ENCODE measurements around the gene RABGAP1L.
"Not testable (repeated sequence)": the region's sequence is repeated elsewhere in the genome, so short reads cannot be mapped to it uniquely, and the experiment has no call there.

Gene RABGAP1L
- total RNA-seq, result 42.4 to 89.9 (median 51.3) reads per million in 18 experiments

DNA sequence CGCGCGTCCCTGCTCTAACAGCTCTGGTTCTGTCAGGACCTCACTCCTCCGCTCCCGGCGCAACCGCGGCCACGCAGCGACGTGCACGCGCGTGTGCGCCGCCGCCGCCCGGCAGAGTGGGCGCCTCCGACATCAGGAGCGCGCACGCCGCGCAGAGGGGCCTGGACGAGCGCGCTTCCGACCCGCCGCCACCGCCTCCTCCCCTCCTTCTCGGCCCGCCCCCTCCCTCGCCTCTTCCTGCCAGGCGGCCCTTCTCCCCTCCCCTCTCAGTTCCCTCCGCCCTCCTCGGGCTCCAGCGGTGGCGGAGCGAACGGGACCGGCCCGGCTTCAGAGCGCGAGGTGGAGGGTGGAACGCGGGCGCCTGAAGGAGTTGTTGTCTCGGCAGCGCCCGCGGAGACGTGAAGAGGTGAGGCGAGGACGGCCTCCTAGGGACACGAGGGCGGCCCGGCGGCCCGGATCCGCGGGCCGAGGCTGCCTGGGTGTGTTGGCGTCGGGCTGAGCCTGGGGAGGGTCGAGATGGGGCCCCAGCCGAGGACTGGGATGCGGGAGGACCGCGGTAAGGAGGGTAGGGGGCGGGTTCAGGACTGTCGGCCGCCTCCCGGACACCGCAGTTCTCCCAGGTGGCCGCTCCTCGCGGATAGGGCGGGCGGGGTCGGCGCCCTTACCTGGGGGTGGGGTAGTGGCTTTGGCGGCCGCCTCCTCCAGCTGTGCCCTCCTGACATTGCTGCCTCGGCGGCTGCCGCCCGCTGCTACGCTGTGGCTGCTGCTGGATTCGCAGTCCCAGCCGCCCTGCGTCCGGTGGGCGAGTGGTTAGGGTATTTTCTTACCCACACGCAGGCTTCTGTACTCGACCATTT, at the start of gene RABGAP1L:
Gene RABGAP1L (plus strand): TSS at position 269 of the 857 bp plus-strand sequence.
- DNase-seq, result peak; percentile 93 to 95

DNA sequence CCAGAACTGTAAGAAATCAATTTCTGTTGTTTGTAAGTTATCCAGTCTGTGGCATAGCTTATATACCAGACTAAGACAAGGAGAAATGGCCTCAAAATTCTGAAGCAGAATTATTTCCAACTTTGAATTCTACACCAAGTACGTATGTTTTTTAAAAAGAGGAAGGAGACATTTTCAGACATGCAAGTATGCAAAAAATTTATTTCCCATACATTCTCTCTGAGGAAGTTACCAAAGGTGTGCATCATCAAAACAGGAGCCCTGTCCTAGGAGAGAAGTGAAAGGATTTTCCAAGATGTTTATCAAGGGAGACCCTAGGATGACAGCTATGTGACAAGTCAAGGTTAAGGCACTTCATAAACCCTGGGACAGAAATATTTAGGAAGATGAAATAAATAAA, 49.3 kb upstream of the RABGAP1L start:
- DNase-seq, result no peak

DNA sequence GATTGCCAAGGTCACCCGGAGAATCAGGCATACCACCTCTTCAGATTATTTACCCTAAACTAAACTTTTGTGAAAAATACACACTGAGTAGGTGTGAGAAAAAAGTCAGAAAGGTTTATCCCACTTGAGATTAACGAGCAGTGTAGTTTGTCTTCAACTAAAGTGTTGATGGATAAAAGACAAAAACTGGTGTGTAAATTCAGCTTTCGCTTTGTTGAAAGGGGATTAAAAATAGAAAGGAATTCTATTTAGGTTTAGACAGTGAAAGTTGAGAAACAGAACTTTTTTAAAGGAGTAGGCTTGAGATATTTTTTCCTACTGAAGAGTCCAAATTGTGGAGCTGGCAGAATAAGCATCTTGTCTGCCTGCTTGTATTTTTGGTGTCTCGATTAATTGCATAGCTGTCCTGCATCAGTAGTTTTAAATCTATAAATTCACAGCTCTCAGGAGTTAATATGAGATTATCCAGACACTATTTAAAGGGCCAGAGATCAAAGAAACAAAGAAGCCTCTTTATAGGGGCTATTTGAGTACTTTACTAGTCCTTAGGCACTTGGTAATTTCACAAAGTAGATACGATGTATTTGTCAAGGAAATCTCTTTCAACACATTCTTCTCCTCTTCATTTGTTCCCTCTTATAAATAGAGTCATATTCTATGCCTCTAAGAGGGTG, 46.7 kb upstream of the RABGAP1L start:
- no peak for DNase-seq

DNA sequence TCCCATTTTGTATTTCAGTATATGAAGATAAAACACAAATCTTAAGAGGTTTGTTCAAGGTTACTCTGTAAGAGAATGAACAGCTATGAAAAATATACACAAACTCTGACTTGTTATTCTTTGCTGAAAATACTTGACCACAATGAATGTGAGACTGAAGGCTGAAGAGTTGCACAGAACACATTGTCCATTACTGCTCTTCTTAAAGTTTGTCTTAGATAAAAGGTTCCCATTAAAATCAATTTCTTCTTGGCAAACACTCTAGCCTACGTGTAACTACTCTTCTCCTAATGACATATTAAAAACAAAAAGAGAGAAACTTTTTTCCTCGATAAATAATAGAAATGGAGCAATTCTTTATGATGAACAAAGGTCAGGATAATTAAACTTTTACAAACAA, 45.2 kb upstream of the RABGAP1L start:
- no peak for DNase-seq

DNA sequence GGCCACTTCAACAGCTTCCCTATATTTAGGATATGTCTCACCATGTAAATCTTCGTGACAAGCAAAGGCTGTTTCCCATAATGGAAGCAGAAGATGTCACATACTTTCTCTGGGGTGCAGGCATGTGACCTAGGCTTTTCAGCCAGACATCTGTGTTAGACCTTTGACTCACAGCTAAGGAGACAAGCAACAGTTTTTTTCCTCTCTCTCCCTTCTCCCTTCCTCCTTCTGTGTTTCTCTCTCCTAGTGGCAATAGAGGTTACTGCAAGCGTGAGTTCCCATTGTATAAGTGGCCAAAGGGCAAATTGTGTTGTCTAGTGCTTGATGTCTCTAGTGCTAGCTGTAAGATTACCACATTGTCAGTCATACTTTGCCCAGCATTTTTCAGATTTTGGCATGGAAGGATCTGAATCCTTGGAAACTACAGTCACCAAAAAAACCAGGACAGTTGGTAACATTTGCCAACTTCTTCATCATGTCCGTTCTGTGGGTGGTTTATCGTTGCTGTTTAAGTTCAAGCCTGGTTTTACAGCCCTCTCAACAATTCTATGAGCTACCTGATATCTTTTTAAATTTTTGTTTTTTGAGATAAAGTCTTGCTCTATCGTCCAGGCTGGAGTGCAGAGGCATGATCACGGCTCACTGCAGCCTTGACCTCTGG, 44.4 kb upstream of the RABGAP1L start:
- DNase-seq, result peak; percentile 51 to 84

DNA sequence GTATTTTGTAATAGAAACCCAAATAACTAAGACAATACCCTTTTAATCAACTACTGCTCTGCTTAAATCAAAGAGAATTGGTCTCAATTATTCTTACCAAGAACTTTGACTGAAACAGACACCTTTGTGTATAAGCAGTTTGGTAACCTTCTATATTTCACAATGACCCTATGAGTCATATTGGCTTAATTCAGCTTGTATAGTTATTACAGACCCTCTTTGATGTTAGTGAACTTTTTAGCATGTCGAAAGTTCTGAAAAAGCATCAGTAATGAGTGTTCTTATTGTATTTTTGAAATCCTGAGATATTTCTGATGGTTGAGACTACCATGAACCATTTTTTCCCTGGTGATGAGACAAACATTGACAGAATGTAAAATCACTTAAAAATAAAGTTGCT, 43.3 kb upstream of the RABGAP1L start:
- DNase-seq, result peak in 1 of 2 donors; percentile 28

DNA sequence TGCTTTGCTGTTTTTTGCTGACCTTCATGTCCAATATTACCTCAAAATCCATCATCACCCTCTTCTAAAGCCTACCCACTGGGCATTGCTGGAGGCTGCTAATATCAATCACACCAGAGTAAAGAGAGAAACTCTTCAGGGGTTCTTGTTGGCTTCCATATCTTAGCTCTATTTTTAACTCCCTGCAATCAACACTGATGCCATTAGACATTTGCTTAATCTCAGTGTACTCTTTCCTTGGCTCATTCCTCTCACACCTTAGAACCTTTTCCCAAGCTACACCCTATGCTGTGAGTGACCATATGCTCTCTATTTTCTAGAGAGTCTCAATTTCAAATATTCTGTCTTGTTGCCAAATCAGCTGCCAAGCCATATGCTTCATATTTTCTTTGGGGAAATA, 40.6 kb upstream of the RABGAP1L start:
- DNase-seq, result no peak

DNA sequence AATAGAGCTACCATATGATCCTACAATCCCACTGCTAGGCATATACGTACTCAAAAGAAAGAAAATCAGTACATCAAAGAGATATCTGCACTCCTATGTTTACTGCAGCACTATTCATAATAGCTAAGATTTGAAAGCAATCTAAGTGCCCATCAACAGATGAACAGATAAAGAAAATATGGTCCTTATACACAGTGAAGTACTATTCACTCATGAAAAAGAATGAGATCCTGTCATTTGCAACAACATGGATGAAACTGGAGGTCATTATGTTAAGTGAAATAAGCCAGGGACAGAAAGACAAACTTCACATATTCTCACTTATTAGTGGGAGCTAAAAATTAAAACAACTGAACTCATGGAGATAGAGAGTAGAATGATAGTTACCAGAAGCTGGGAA, 37.0 kb upstream of the RABGAP1L start:
- not testable (repeated sequence) for DNase-seq

DNA sequence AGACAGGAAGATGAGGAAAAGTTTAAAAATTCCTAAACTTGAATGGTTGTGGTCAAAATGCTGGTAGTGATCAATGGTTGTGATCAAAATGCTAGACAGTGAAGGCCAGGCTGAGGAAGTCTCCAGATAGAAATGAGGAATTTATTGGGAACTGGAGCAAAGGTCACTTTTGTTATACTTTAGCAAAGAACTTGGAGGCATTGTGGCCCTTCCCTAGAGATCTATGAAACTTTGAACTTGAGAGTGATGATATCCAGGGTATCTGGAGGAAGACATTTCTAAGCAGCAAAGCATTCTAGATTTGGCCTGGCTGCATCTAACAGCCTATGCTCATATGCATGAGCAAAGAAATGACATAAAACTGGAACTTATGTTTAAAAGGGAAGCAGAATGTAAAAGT, 35.5 kb upstream of the RABGAP1L start:
- DNase-seq, result no peak

DNA sequence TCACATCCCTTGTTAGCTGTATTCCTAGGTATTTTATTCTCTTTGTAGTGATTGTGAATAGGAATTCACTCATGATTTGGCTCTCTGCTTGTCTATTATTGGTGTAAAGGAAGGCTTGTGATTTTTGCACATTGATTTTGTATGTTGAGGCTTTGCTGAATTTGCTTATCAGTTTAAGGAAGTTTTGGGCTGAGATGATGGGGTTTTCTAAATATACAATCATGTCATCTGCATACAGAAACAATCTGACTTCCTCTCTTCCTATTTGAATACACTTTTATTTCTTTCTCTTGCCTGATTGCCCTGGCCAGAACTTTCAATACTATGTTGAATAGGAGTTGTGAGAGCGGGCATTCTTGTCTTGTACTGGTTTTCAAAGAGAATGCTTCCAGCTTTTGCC, 32.1 kb upstream of the RABGAP1L start:
- not testable (repeated sequence) for DNase-seq

DNA sequence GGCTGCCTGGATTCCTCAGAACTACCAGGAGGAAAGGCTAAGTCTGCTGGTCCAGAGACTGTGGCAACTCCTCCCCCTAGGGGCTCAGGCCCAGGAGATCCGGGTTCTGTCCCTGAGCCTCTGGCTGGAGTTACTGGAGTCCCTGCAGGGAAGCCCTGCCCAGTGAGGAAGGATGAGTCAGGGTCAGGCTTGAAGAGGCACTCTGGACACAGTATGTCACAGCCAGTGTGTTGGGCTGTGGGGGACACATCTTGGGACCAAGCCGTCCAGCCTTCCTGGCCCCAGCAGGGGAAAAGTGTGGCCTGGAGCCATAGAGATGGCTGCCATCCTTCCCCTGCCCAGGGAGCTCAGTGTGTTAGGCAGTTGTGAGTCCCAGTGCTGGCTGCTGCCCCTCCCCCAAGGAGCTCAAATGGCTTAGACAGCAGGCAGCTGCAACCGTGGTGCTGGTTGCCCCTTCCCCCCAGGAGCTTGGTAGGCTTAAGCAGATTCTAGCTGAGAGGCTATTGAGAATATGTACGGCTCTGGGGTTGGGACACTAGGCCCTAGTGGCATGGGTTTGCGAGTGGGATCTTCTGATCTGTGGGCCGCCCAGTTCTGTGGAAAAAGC, 28.2 kb upstream of the RABGAP1L start:
- no peak for DNase-seq

DNA sequence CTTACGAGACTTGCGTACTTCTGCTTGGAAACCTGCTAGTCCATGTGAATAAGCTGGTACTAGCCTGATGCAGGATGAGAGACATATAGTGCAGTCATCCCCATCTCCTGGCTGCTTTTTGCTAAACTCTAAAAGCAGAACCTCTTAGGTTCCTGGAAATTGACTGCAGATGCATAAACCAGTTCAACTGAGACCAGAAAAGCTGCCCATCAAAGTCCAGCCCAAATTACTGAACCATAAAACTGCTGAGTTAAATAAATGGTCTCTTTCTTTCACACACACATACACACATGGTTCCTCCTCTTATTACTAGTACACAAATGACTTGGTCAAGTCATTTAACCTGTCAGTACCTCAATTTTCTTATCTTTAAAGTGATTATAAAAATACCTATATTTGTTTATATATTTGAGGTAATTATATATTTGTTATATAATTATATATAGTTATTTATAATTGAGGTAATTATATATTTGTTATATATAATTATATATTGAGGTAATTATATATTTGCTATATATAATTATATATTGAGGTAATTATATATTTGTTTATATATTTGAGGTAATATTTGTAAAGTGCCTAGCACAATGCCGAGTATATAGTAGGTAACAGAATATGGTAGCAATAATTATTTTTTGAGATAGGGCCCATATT, 25.2 kb upstream of the RABGAP1L start:
- DNase-seq, result no peak

DNA sequence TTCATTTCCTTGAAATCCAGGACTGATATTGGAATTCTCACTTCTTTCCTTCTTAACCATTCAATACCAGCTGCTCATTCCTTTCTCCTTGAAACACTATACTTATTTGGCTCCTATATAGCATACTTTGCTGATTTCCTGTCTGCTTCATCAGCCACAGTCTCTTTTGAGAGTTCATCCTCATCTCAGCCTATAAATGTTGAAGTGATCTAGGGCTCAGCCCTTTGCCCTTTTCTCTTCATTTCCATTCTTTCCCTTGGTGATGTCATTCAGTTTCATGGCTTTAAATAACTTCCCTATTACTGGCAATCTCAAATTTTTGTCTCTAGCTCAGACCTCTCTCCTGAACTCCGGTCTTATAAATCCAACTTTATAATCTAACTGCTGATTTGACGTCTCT, 24.1 kb upstream of the RABGAP1L start:
- peak in 1 of 2 donors; percentile 22 for DNase-seq

DNA sequence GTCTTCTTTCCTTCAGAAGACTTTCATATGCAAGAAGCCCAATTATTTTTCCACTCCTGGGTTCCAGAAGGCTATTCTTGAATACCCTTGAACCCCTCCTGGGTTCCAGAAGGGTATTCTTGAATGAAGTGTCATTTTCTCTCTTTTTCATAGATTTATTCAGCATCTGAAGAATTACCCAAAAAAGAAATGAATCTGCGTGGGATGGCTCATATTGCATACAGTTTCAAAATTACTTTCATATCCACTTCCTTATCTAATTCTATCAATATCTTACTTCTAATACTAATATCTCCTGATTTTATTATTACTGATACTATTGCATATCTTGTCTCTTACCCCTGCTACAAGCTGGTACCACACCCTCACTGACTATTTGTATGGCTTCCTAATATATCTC, 22.6 kb upstream of the RABGAP1L start:
- DNase-seq, result no peak

DNA sequence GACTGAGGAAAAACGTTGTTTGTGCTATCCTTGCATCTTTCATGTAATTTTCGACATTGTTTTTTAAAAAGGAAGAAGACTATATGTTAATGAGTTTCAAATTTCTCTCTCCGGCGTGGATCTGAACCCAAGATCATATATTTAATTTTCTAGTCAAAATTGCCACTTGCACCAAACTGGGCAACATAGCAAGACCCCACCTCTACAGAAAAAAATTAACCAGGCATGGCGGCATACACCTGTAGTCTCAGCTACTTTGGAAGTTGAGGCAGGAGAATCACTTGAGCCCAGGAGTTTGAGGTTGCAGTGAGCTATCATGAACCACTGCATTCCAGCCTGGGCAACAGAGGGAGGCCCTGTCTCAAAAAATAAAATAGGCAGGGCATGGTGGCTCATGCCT, 16.5 kb upstream of the RABGAP1L start:
- DNase-seq, result no peak

DNA sequence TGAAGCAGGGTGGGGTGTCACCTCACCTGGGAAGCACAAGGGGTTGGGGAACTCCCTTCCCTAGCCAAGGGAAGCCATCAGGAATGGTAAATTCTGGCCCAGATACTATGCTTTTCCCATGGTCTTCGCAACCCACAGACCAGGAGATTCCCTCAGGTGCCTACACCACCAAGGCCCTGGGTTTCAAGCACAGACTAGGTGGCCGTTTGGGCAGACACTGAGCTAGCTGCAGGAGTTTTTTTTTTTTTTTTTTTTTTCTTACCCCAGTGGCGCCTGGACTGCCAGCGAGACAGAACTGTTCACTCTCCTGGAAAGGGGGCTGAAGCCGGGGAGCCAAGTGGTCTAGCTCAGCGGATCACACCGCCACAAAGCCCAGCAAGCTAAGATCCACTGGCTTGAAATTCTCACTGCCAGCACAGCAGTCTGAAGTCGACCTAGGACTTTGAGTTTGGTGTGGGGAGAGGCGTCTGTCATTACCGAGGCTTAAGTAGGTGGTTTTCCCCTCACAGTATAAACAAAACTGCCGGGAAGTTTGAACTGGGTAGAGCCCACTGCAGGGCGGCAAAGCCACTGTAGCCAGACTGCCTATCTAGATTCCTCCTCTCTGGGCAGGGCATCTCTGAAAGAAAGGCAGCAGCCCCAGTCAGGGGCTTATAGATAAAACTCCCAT, 15.5 kb upstream of the RABGAP1L start:
- not testable (repeated sequence) for DNase-seq

DNA sequence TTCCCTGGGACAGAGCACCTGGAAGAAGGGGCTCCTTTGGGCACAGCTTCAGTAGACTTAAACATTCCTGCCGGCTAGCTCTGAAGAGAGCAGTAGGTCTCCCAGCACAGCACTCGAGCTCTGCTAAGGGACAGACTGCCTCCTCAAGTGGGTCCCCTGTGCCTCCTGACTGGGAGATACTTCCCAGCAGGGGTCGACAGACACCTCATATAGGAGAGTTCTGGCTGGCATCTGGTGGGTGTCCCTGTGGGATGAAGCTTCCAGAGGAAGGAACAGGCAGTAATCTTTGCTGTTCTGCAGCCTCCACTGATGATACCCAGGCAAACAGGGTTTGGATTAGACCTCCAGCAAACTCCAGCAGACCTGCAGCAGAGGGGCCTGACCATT, 14.9 kb upstream of the RABGAP1L start:
- not testable (repeated sequence) for DNase-seq

DNA sequence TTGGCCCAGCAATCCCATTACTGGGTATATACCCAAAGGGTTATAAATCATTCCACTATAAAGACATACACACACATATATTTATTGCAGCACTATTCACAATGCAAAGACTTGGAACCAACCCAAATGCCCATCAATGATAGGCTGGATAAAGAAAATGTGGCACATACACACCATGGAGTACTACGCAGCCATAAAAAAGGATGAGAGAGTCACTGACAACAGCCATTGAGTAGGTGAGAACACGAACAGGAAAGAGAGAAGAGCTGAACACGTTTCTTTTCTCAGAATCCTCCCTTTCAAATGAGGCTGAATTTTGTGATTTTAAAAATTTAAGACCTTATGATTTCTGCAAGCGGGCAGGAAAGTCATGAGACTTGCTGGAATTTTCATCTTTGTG, 10.1 kb upstream of the RABGAP1L start:
- no peak for DNase-seq

DNA sequence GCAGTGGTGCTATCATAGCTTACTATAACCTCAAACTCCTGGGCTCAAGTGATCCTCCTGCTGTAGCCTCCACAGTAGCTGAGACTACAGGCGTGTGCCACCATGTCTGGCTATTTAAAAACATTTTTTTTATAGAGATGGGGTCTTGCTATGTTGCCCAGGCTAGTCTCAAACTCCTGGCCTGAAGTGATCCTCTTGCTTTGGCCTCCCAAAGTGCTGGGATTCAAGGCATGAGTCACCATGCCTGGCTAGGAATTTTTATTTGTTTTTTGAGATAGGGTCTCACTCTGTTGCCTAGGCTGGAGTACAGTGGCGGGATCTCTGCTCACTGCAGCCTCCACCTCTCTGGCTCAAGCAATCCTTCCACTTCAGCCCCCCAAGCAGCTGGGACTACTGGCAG, 8.8 kb upstream of the RABGAP1L start:
- DNase-seq, result no peak

DNA sequence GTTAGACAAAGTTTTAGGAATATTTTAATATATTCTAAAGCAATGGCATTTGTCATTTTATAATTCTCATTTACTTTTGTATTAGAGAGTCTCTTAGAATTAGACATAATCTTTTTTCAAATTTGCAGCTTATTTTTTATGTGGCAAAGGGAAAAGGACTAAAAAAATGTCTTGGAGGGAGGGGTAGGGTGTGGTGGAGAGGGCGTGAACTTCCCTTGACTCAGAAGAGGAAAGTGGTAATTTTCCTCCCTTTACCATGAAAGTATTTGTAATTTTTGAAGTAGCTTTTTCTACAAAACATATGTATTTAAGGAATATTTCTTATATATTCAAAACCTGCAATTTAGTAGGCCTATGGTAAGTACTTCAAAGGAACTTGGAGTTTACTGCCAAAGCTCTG, 6.9 kb upstream of the RABGAP1L start:
- no peak for DNase-seq

DNA sequence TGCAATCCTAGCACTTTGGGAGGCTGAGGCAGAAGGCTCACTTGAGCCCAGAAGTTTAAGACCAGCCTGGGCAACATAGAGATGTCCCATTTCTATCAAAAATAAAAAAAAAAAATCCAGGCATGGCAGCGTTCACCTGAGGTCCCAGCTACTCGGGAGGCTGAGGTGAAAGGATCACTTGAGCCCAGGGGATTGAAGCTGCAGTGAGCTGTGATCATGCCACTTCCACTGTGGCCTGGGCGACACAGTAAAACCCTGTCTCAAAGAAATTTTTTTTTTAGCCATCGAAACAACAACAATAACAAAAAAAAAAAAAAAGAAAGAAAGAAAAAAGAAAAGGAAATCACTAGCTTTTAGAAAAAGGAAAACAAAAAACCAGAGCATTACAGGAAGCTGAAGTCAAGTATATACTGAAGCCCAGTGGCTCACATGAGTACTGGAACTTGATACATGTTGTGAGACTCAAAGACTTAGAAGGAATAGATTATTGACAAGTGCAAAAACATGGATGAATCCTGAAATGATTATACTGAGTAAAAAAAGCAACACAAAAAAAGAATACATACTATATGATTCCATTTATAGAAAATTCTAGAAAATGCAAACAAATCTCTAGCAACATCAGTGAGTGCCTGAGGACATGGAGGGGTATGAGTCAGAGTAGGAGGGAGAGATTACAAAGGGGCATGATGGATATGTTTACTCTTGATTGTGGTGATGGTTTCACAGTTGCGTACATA, 6.1 kb upstream of the RABGAP1L start:
- no peak for DNase-seq

DNA sequence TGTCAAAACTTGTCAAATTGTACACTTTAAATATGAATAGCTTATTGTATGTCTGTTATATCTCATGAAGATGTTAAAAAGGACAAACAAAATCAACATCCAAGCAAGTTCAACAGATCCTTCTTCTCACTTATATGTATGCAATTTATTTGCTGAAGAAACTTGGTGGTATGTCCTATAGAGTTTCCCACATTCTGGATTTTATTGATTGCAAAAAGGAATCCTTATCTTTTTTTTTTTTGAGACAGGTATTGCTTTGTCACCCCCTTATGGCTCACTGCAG, 5.6 kb upstream of the RABGAP1L start:
- DNase-seq, result no peak

Data from inflammatory macrophage (primary cell).